ENCODE results near the gene SLC6A17.
A peak's percentile ranks its signal among the peaks of the same experiment; 100 is the strongest.

The SLC6A17 gene

DNA sequence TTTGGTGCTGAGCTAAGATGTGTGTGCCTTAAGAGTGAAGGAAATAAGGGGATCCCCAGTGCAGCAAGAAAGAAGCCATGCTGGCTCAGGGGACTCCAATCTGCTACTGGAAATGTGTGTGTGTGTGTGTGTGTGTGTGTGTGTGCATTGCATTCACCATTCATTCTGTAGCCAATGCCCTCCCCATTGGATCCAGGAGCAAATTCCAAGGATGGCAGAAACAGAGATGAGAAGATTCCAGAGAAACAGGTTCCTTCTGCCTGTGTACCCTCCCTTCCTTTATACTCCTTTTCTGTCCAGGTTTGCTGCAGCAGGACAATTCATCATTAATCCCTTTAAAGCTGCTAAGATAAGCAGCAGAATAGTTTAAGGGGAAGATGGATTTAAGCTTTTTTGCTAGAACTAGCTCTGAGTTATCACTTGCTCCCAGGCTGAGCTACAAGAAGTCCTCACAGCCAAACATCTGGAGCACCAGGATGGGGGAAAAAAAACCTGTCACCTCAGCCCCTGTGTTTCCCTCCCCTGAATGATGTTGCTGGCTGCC is 3.2 kb downstream of the SLC6A17 start:
- TF ChIP-seq EP300 (IDR thresholded peaks at IDR 0.05; ENCODE audit: borderline replicate concordance) (no peak), YY1 (IDR thresholded peaks at IDR 0.05; ENCODE audit: low read depth) (no peak), TEAD4 (IDR thresholded peaks at IDR 0.05) (no peak), ZBTB7A (IDR thresholded peaks at IDR 0.05; ENCODE audit: low read depth) (no peak), FOXM1 (IDR thresholded peaks at IDR 0.05; ENCODE audit: borderline replicate concordance, low read depth) (no peak)

DNA sequence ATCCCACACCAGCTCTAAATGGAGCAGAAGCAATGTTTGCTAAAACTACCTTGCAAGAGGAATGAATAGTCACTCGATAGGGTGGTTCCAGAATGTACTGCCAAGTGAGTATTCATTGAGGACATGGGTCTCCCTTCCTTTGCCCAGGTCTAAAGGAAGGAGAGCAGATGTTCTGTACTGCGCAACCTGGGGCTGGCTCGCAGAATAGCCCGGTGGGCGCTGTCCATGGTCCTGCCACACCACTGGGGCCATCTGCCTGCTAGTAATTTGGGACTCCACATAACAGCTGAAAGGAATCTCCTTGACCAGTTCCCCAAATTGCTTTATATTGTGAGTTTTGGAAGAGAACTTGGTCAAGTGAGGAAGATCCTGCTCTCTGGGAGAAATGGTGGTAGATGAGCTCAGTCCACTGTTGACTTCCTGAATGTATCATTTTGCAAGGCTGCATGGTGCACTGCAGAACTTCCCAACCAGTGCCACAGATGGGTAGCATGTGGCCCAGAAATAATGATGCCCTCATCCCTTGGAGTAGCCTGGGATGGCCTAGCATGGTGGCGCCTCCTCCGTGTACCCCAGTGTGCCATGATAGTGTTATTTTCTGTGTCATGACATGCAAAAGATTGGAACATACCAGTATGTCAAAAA is 5.7 kb downstream of the SLC6A17 start:
- no peak for TF ChIP-seq YY1 (IDR thresholded peaks at IDR 0.05; ENCODE audit: low read depth)
- TF ChIP-seq TEAD4 (IDR thresholded peaks at IDR 0.05) = 0 out of 2 replicates have a peak, but pooled peaks have one; percentile 19
- no peak for TF ChIP-seq TAF1 (IDR thresholded peaks at IDR 0.05; ENCODE audit: low read depth)
- no peak for TF ChIP-seq TCF12 (IDR thresholded peaks at IDR 0.05; ENCODE audit: low read depth)
- peak; percentile 38; the same call in 1 of the 2 replicates for TF ChIP-seq CEBPB (IDR thresholded peaks at IDR 0.05)
- no peak for TF ChIP-seq EGR1 (IDR thresholded peaks at IDR 0.05)
- TF ChIP-seq ZBTB7A (IDR thresholded peaks at IDR 0.05; ENCODE audit: low read depth) = no peak
- TF ChIP-seq, protein P1, sequence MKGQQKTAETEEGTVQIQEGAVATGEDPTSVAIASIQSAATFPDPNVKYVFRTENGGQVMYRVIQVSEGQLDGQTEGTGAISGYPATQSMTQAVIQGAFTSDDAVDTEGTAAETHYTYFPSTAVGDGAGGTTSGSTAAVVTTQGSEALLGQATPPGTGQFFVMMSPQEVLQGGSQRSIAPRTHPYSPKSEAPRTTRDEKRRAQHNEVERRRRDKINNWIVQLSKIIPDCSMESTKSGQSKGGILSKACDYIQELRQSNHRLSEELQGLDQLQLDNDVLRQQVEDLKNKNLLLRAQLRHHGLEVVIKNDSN (IDR thresholded peaks at IDR 0.05) = no peak
- TF ChIP-seq, protein P2, sequence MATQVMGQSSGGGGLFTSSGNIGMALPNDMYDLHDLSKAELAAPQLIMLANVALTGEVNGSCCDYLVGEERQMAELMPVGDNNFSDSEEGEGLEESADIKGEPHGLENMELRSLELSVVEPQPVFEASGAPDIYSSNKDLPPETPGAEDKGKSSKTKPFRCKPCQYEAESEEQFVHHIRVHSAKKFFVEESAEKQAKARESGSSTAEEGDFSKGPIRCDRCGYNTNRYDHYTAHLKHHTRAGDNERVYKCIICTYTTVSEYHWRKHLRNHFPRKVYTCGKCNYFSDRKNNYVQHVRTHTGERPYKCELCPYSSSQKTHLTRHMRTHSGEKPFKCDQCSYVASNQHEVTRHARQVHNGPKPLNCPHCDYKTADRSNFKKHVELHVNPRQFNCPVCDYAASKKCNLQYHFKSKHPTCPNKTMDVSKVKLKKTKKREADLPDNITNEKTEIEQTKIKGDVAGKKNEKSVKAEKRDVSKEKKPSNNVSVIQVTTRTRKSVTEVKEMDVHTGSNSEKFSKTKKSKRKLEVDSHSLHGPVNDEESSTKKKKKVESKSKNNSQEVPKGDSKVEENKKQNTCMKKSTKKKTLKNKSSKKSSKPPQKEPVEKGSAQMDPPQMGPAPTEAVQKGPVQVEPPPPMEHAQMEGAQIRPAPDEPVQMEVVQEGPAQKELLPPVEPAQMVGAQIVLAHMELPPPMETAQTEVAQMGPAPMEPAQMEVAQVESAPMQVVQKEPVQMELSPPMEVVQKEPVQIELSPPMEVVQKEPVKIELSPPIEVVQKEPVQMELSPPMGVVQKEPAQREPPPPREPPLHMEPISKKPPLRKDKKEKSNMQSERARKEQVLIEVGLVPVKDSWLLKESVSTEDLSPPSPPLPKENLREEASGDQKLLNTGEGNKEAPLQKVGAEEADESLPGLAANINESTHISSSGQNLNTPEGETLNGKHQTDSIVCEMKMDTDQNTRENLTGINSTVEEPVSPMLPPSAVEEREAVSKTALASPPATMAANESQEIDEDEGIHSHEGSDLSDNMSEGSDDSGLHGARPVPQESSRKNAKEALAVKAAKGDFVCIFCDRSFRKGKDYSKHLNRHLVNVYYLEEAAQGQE (IDR thresholded peaks at IDR 0.05; ENCODE audit: low read depth) = peak; percentile 99
- TF ChIP-seq RAD21 (IDR thresholded peaks at IDR 0.05; ENCODE audit: low read depth) = no peak
- TF ChIP-seq EP300 (IDR thresholded peaks at IDR 0.05; ENCODE audit: borderline replicate concordance) = no peak
- TF ChIP-seq, protein P3, sequence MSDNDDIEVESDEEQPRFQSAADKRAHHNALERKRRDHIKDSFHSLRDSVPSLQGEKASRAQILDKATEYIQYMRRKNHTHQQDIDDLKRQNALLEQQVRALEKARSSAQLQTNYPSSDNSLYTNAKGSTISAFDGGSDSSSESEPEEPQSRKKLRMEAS (IDR thresholded peaks at IDR 0.05) = peak; percentile 35; the same call in 1 of the 2 replicates
- no peak for TF ChIP-seq CREB1 (IDR thresholded peaks at IDR 0.05; ENCODE audit: low read depth)
- no peak for TF ChIP-seq FOXM1 (IDR thresholded peaks at IDR 0.05; ENCODE audit: borderline replicate concordance, low read depth)
- TF ChIP-seq NFIC (IDR thresholded peaks at IDR 0.05) = no peak

DNA sequence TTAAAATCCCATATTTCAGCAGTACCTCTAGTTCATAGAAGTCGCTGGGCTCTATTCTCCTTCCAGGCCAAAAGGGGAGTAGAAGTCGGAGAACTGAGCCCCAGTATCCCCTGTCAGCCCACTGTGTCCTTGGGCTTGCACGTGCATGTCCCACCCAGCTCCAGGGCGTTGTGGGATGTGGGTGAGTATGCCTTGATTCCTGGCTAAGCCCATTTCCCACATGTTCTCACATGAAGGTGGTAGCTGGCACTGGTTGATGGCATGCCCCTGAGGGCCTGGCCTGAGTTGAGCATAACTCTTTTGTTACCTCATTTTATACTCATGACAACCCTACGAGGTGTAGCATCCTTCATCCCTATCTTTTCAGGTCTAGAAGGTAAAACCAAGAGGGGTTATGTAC is 8.0 kb downstream of the SLC6A17 start:
- TF ChIP-seq YY1 (IDR thresholded peaks at IDR 0.05; ENCODE audit: low read depth) (no peak), NFIC (IDR thresholded peaks at IDR 0.05) (no peak), TAF1 (IDR thresholded peaks at IDR 0.05; ENCODE audit: low read depth) (no peak), TEAD4 (IDR thresholded peaks at IDR 0.05) (no peak), RAD21 (IDR thresholded peaks at IDR 0.05; ENCODE audit: low read depth) (no peak), TCF12 (IDR thresholded peaks at IDR 0.05; ENCODE audit: low read depth) (no peak), FOXM1 (IDR thresholded peaks at IDR 0.05; ENCODE audit: borderline replicate concordance, low read depth) (no peak), CEBPB (IDR thresholded peaks at IDR 0.05) (no peak), ZBTB7A (IDR thresholded peaks at IDR 0.05; ENCODE audit: low read depth) (no peak), CREB1 (IDR thresholded peaks at IDR 0.05; ENCODE audit: low read depth) (no peak), EGR1 (IDR thresholded peaks at IDR 0.05) (no peak), EP300 (IDR thresholded peaks at IDR 0.05; ENCODE audit: borderline replicate concordance) (no peak)
- TF ChIP-seq, protein P1 (IDR thresholded peaks at IDR 0.05) = no peak
- TF ChIP-seq, protein P2 (IDR thresholded peaks at IDR 0.05; ENCODE audit: low read depth) = no peak
- TF ChIP-seq, protein P3 (IDR thresholded peaks at IDR 0.05) = no peak

DNA sequence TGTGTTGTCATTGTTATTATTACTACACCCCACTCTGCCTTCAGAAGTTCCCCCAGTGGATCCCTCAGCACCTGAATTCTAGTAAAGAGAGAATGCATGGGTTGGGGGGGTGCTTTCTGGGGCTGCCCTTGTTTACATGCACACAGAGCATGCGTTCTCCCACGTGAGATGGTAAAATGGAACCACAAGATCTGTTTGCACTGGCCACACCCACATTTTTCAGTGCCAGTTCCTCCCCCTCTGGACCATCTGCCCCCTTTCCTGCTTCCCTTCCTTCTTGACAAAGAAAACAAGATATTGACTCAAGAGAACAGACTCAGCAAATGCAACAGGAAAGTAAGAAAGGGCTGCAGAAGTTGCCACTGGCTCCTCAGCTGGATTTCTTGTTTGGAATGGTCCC is 8.9 kb downstream of the SLC6A17 start:
- TF ChIP-seq YY1 (IDR thresholded peaks at IDR 0.05; ENCODE audit: low read depth) (no peak), EGR1 (IDR thresholded peaks at IDR 0.05) (no peak), NFIC (IDR thresholded peaks at IDR 0.05) (no peak), FOXM1 (IDR thresholded peaks at IDR 0.05; ENCODE audit: borderline replicate concordance, low read depth) (no peak), RAD21 (IDR thresholded peaks at IDR 0.05; ENCODE audit: low read depth) (no peak), TEAD4 (IDR thresholded peaks at IDR 0.05) (no peak), TAF1 (IDR thresholded peaks at IDR 0.05; ENCODE audit: low read depth) (no peak), CREB1 (IDR thresholded peaks at IDR 0.05; ENCODE audit: low read depth) (no peak), TCF12 (IDR thresholded peaks at IDR 0.05; ENCODE audit: low read depth) (no peak), CEBPB (IDR thresholded peaks at IDR 0.05) (no peak), EP300 (IDR thresholded peaks at IDR 0.05; ENCODE audit: borderline replicate concordance) (no peak), ZBTB7A (IDR thresholded peaks at IDR 0.05; ENCODE audit: low read depth) (no peak)
- TF ChIP-seq, protein P2 (IDR thresholded peaks at IDR 0.05; ENCODE audit: low read depth) = no peak
- TF ChIP-seq, protein P1 (IDR thresholded peaks at IDR 0.05) = no peak
- TF ChIP-seq, protein P3 (IDR thresholded peaks at IDR 0.05) = no peak

Data from Ishikawa (cell line).